SK-N-SH (cell line): ENCODE measurements around the gene SLCO1A2. TPM values are rescaled to one million over a fixed set of nuclear protein-coding genes. Genes with fewer than 3 reads are reported as not detected.

Experiments used
- CTCF ChIA-PET: fragments of 300-600, 350-600 bp; formaldehyde crosslinking; extraction: SDS; loops from one replicate; lab custom pipeline; 2021; lab: Yijun Ruan, JAX
- POLR2A ChIA-PET: fragments of 350-600 bp; sonication (Branson Sonifier 250); formaldehyde crosslinking; extraction: SDS; loops from one replicate; lab custom pipeline; 2020; ENCODE audit warnings: antibody characterized with exemption, inconsistent platforms; lab: Yijun Ruan, JAX
- DNase-seq: peaks from one replicate; pipeline ENCODE4 v3.0.0; 2012
- H2AFZ ChIP-seq: fragments of 200-600 bp; sonication (generic); 2 replicates; pipeline ENCODE4 v1.8.1; 2016; ENCODE audit warnings: antibody characterized with exemption, mild to moderate bottlenecking, low read depth
- H3F3A ChIP-seq: fragments of 200-600 bp; sonication (generic); replicated peaks from 2 replicates; pipeline ENCODE3; 2016; ENCODE audit warnings: antibody characterized with exemption, mild to moderate bottlenecking; ENCODE audit not compliant: insufficient read depth
- H3K27ac ChIP-seq, 2 experiments: fragments of 200-500 bp in 1 of 2; fragments of 200-600 bp in 1 of 2; sonication (Bioruptor generic) in 1 of 2; sonication (generic), shearing (Covaris generic) in 1 of 2; 2 replicates each; pipeline versions ENCODE4 v1.5.1 to v1.6.1; 2014 to 2016; ENCODE audit warnings: low read depth in 2 of 2, inconsistent platforms in 1 of 2, low read length in 1 of 2, mild to moderate bottlenecking in 1 of 2, mixed read lengths in 1 of 2
- H3K27me3 ChIP-seq: fragments of 200-600 bp; sonication (generic), shearing (Covaris generic); 2 replicates; pipeline ENCODE4 v1.6.1; 2016; ENCODE audit warnings: mixed run types; ENCODE audit not compliant: insufficient read depth
- H3K36me3 ChIP-seq, 2 experiments: fragments of 200-500 bp in 1 of 2; fragments of 200-600 bp in 1 of 2; sonication (Bioruptor generic) in 1 of 2; sonication (generic) in 1 of 2; replicated peaks in 1 of 2; 2 replicates each; pipeline versions ENCODE3 to v1.5.1; 2014 to 2016; ENCODE audit warnings: low read length in 1 of 2, mild to moderate bottlenecking in 1 of 2; ENCODE audit not compliant: insufficient read depth in 2 of 2, control insufficient read depth in 1 of 2
- H3K4me1 ChIP-seq, 2 experiments: fragments of 200-500 bp in 1 of 2; fragments of 200-600 bp in 1 of 2; sonication (Bioruptor generic) in 1 of 2; sonication (generic), shearing (Covaris generic) in 1 of 2; 2 replicates each; pipeline versions ENCODE4 v1.5.1 to v1.6.1; 2014 to 2016; ENCODE audit warnings: low read depth in 1 of 2, low read length in 1 of 2, mixed run types in 1 of 2; ENCODE audit not compliant: insufficient read depth in 2 of 2, control insufficient read depth in 1 of 2
- H3K4me2 ChIP-seq: fragments of 200-600 bp; sonication (generic), shearing (Covaris generic); 2 replicates; pipeline ENCODE4 v1.6.1; 2017; ENCODE audit warnings: mixed run types
- H3K4me3 ChIP-seq, 2 experiments: fragments of 200-500 bp in 1 of 2; fragments of 200-600 bp in 1 of 2; sonication (Bioruptor generic) in 1 of 2; sonication (generic), shearing (Covaris generic) in 1 of 2; 2 replicates each; pipeline versions ENCODE4 v1.5.1 to v1.8.1; 2014 to 2016; ENCODE audit warnings: low read depth in 2 of 2, inconsistent platforms in 1 of 2, low read length in 1 of 2, mild to moderate bottlenecking in 1 of 2, mixed read lengths in 1 of 2, moderate library complexity in 1 of 2
- H3K79me2 ChIP-seq: fragments of 200-600 bp; sonication (generic); 2 replicates; pipeline ENCODE4 v1.8.1; 2017; ENCODE audit warnings: mild to moderate bottlenecking; ENCODE audit not compliant: insufficient read depth
- H3K9ac ChIP-seq: fragments of 200-600 bp; sonication (generic); 2 replicates; pipeline ENCODE4 v1.6.1; 2017; ENCODE audit warnings: mixed run types
- H3K9me2 ChIP-seq: fragments of 200-600 bp; sonication (generic); 2 replicates; pipeline ENCODE4 v1.6.1; 2017; ENCODE audit warnings: mixed run types
- H3K9me3 ChIP-seq: fragments of 200-600 bp; sonication (generic); 2 replicates; pipeline ENCODE4 v1.6.1; 2017; ENCODE audit warnings: mixed run types, mild to moderate bottlenecking, moderate library complexity
- H4K20me1 ChIP-seq: fragments of 200-600 bp; sonication (generic); 2 replicates; pipeline ENCODE4 v1.6.1; 2017; ENCODE audit warnings: mild to moderate bottlenecking, mixed run types; ENCODE audit not compliant: insufficient read depth
- CHD2 ChIP-seq: fragments of 150-350 bp; IDR thresholded peaks from 2 replicates; pipeline ENCODE4 v1.6.1; 2018; ENCODE audit warnings: low read length; ENCODE audit not compliant: partially characterized antibody
- CTCF ChIP-seq: fragments of 200-600 bp; sonication (generic); IDR thresholded peaks from 2 replicates; pipeline ENCODE4 v1.6.1; 2017; ENCODE audit warnings: antibody characterized with exemption, mild to moderate bottlenecking, moderate library complexity
- FOSL2 ChIP-seq: IDR thresholded peaks from 2 replicates; pipeline ENCODE4 v1.4.0; 2012; ENCODE audit warnings: low read depth, mild to moderate bottlenecking, moderate library complexity, borderline replicate concordance
- FOXM1 ChIP-seq: IDR thresholded peaks from 2 replicates; pipeline ENCODE4 v1.4.0; 2012; ENCODE audit warnings: low read depth, mild to moderate bottlenecking
- RAD21 ChIP-seq: IDR thresholded peaks from 2 replicates; pipeline ENCODE4 v1.6.1; 2012; ENCODE audit warnings: mild to moderate bottlenecking, low read length
- RCOR1 ChIP-seq: fragments of 150-350 bp; IDR thresholded peaks from 2 replicates; pipeline ENCODE4 v1.6.1; 2017; ENCODE audit warnings: antibody characterized with exemption, low read length
- SIN3A ChIP-seq: IDR thresholded peaks from 2 replicates; pipeline ENCODE4 v1.6.1; 2012; ENCODE audit warnings: low read depth, mild to moderate bottlenecking, low read length, moderate library complexity, borderline replicate concordance
- TAF1 ChIP-seq: IDR thresholded peaks from 2 replicates; pipeline ENCODE4 v1.6.1; 2012; ENCODE audit warnings: low read depth, mild to moderate bottlenecking, low read length, moderate library complexity, borderline replicate concordance
- TCF12 ChIP-seq: IDR thresholded peaks from 2 replicates; pipeline ENCODE4 v1.4.0; 2012
- WGBS: methylation state at CpG from one replicate; pipeline ENCODE4 v1.1.6; 2017; ENCODE audit warnings: low lambda C conversion rate; 5-methylcytosine and 5-hydroxymethylcytosine counted together
- polyA plus RNA-seq, 3 experiments: library from polyadenylated mRNA; depleted of rRNA; stranded (reverse); fragments of >200 nt; gene quantifications; 2 replicates each; pipeline ENCODE4 v1.2.3, GENCODE V29; 2012
- TF ChIP-seq, protein P1 (sequence below): IDR thresholded peaks from 2 replicates; pipeline ENCODE4 v1.4.0; 2012; ENCODE audit warnings: low read depth, borderline replicate concordance
- TF ChIP-seq, protein P2 (sequence below): fragments of 150-350 bp; IDR thresholded peaks from 2 replicates; pipeline ENCODE4 v1.6.1; 2016; ENCODE audit warnings: mild to moderate bottlenecking, low read depth, low read length

SLCO1A2 gene
- polyA plus RNA-seq, 1 of the 3 experiments (the other 2 are of a cell fraction) = under 0.01 TPM

GRCh38 chr12:21221072-21221471 lies 113.6 kb downstream of the SLCO1A2 start:
- Histone ChIP-seq H2AFZ (no peak overlapping the region), H3K79me2 (no peaks in the 10 kb centered on the region), H3K9me3 (no peaks in the 10 kb centered on the region), H4K20me1 (no peaks in the 10 kb centered on the region), H3K4me3 (no peak overlapping the region), H3K36me3 (no peaks in the 10 kb centered on the region), H3K4me1 (no peaks in the 10 kb centered on the region), H3F3A (no peaks in the 10 kb centered on the region), H3K27ac (no peak overlapping the region), H3K9me2 (no peaks in the 10 kb centered on the region), H3K9ac (no peak overlapping the region), H3K4me2 (no peak overlapping the region), H3K27me3 (no peaks in the 10 kb centered on the region)
- DNase-seq = no peak
- no peak for TF ChIP-seq CHD2
- TF ChIP-seq, protein P1, sequence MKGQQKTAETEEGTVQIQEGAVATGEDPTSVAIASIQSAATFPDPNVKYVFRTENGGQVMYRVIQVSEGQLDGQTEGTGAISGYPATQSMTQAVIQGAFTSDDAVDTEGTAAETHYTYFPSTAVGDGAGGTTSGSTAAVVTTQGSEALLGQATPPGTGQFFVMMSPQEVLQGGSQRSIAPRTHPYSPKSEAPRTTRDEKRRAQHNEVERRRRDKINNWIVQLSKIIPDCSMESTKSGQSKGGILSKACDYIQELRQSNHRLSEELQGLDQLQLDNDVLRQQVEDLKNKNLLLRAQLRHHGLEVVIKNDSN = no peak
- ChIA-PET POLR2A (no interaction called here), CTCF (no interaction called here)

DNA sequence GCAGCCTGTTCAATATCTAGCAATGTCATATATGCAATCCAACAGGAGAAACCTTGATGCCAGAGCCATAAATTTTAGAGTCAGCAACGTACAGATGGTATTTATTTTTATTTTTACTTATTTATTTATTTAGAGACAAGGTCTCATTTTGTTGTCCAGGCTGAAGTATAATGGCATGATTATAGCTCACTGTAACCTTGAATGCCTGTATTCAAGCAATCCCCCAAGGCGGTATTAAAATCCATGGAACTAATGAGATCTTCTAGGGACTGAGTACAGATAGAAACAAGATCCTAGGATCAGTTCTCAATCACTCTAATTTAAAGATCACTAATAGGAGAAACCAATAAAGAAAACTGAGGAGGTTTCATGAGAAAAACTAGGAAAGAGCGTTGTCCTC lies 114.5 kb downstream of the SLCO1A2 start:
- Histone ChIP-seq H3K4me1 (no peaks in the 10 kb centered on the region), H3K9ac (no peak overlapping the region), H3F3A (no peaks in the 10 kb centered on the region), H3K27me3 (no peaks in the 10 kb centered on the region), H3K36me3 (no peaks in the 10 kb centered on the region), H2AFZ (no peak overlapping the region), H4K20me1 (no peaks in the 10 kb centered on the region), H3K27ac (no peak overlapping the region), H3K9me2 (no peaks in the 10 kb centered on the region), H3K4me2 (no peak overlapping the region), H3K9me3 (no peaks in the 10 kb centered on the region), H3K4me3 (no peak overlapping the region), H3K79me2 (no peaks in the 10 kb centered on the region)
- CTCF ChIA-PET = no interaction called here
- WGBS = 24% methylated on average over 3 of the region's 3 CpGs
- POLR2A ChIA-PET = no interaction called here
- no peak for DNase-seq
- TF ChIP-seq, protein P2, sequence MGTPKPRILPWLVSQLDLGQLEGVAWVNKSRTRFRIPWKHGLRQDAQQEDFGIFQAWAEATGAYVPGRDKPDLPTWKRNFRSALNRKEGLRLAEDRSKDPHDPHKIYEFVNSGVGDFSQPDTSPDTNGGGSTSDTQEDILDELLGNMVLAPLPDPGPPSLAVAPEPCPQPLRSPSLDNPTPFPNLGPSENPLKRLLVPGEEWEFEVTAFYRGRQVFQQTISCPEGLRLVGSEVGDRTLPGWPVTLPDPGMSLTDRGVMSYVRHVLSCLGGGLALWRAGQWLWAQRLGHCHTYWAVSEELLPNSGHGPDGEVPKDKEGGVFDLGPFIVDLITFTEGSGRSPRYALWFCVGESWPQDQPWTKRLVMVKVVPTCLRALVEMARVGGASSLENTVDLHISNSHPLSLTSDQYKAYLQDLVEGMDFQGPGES = no peak
- no peak for TF ChIP-seq TCF12
- TF ChIP-seq CHD2 = no peak
- TF ChIP-seq RAD21 = no peak
- TF ChIP-seq SIN3A = no peak
- TF ChIP-seq RCOR1 = no peak
- TF ChIP-seq CTCF = no peak
- TF ChIP-seq FOSL2 = no peak
- no peak for TF ChIP-seq FOXM1
- TF ChIP-seq TAF1 = no peak
